Karpas-422 (cell line): ENCODE results near the gene SSBP1. TPM values are rescaled to one million over a fixed set of nuclear protein-coding genes. Genes with fewer than 3 reads are reported as not detected.

Source experiments
- DNase-seq: peaks from one replicate; pipeline ENCODE4 v3.0.0-alpha.2; 2015
- H2AFZ ChIP-seq: fragments of 200-600 bp; sonication (generic); 2 replicates; pipeline ENCODE4 v1.6.1; 2014; ENCODE audit warnings: antibody characterized with exemption, low read length, mixed read lengths
- H3K27ac ChIP-seq: fragments of 200-600 bp; sonication (generic); 2 replicates; pipeline ENCODE4 v1.5.1; 2014; ENCODE audit warnings: mild to moderate bottlenecking, low read length, moderate library complexity
- H3K27me3 ChIP-seq: fragments of 200-600 bp; sonication (generic); 2 replicates; pipeline ENCODE4 v1.6.1; 2014; ENCODE audit warnings: low read length, mixed read lengths
- H3K36me3 ChIP-seq: fragments of 200-600 bp; sonication (generic); 2 replicates; pipeline ENCODE4 v1.6.1; 2014; ENCODE audit warnings: low read length, mixed read lengths; ENCODE audit not compliant: insufficient read depth
- H3K4me1 ChIP-seq: fragments of 200-600 bp; sonication (generic); 2 replicates; pipeline ENCODE4 v1.6.1; 2014; ENCODE audit warnings: mild to moderate bottlenecking, low read length, mixed read lengths
- H3K4me2 ChIP-seq: fragments of 200-600 bp; sonication (generic); 2 replicates; pipeline ENCODE4 v1.6.1; 2014; ENCODE audit warnings: low read length, low read depth, mild to moderate bottlenecking; ENCODE audit not compliant: poor library complexity, severe bottlenecking
- H3K4me3 ChIP-seq: fragments of 200-600 bp; sonication (generic); 2 replicates; pipeline ENCODE4 v1.5.1; 2014; ENCODE audit warnings: mild to moderate bottlenecking, antibody characterized with exemption, low read length, mixed read lengths
- H3K79me2 ChIP-seq: fragments of 200-600 bp; sonication (generic); 2 replicates; pipeline ENCODE4 v1.6.1; 2014; ENCODE audit warnings: mild to moderate bottlenecking, low read length, mixed read lengths
- H3K9ac ChIP-seq: fragments of 200-600 bp; sonication (generic); 2 replicates; pipeline ENCODE4 v1.6.0; 2014; ENCODE audit warnings: low read length
- H3K9me2 ChIP-seq: fragments of 200-600 bp; sonication (generic), shearing (Covaris generic); replicated peaks from 2 replicates; pipeline ENCODE4 v1.6.0; 2014; ENCODE audit warnings: mild to moderate bottlenecking, low read length, moderate library complexity; ENCODE audit not compliant: insufficient read depth
- H3K9me3 ChIP-seq: fragments of 300-700, 200-600 bp; sonication (generic); 2 replicates; pipeline ENCODE4 v1.6.1; 2014; ENCODE audit warnings: low read length, mixed read lengths
- H4K20me1 ChIP-seq: fragments of 200-600 bp; sonication (generic); 2 replicates; pipeline ENCODE4 v1.6.1; 2014; ENCODE audit warnings: mild to moderate bottlenecking, antibody characterized with exemption, low read length, low read depth; ENCODE audit not compliant: insufficient read depth
- small RNA-seq: library from RNA; depleted of rRNA; stranded (forward); fragments of <200 nt; gene quantifications from one replicate; pipeline ENCODE3, GENCODE V24; 2014
- total RNA-seq: library from RNA; depleted of rRNA; stranded (reverse); fragments of >200 nt; shearing (Covaris generic); gene quantifications from 2 replicates; pipeline ENCODE4 v1.2.3, GENCODE V29; 2014; ENCODE audit warnings: low replicate concordance; rRNA removed

The SSBP1 gene
- total RNA-seq, 1 experiment from 2014 or later: 176 TPM

- Histone ChIP-seq H3K27me3 (no peaks in the 10 kb centered on the region), H3K4me2 (no peak overlapping the region), H3K9me2 (no peaks in the 10 kb centered on the region), H4K20me1 (no peaks in the 10 kb centered on the region), H3K79me2 (no peaks in the 10 kb centered on the region), H3K9ac (no peak overlapping the region), H3K4me1 (no peaks in the 10 kb centered on the region), H3K9me3 (no peaks in the 10 kb centered on the region), H3K4me3 (no peak overlapping the region), H2AFZ (no peak overlapping the region), H3K36me3 (no peaks in the 10 kb centered on the region), H3K27ac (no peak overlapping the region)
- no peak for DNase-seq
These were observed 54.4 kb downstream of the SSBP1 start for GRCh38 chr7:141792526-141792925.

Small RNAs within 50 kb of the gene (small RNA-seq; reads per million reads assigned to genes)
- not detected for gene RNU1-82P

Other genes with a start within 250 kb of the SSBP1 start
- 48.9 and 53.0 TPM in 2 replicates for gene AGK, start 186.9 kb upstream of the SSBP1 start, total RNA-seq
- gene DENND11, start 36.2 kb upstream of the SSBP1 start, total RNA-seq: 16.2 and 17.9 TPM in 2 replicates
- 0.04 TPM in 1 of 2 replicates, not detected in the other for gene WEE2, start 30.0 kb upstream of the SSBP1 start, total RNA-seq
- 0.94 and 1.0 TPM in 2 replicates for gene TAS2R3, start 25.7 kb downstream of the SSBP1 start, total RNA-seq
- gene TAS2R4, start 38.3 kb downstream of the SSBP1 start, total RNA-seq: 0.43 and 1.3 TPM in 2 replicates
- 0.90 and 2.5 TPM in 2 replicates for gene TAS2R5, start 51.9 kb downstream of the SSBP1 start, total RNA-seq
- gene PRSS37, start 103.1 kb downstream of the SSBP1 start, total RNA-seq: not detected in 2 replicates
- not detected in 2 replicates for gene OR9A4, start 178.0 kb downstream of the SSBP1 start, total RNA-seq
- not detected in 2 replicates for gene CLEC5A, start 208.6 kb downstream of the SSBP1 start, total RNA-seq
- not detected in 2 replicates for gene TAS2R38, start 235.4 kb downstream of the SSBP1 start, total RNA-seq